CD14-positive monocyte (primary cell): Measurements from ENCODE around the gene NBAS. TPM values are rescaled to one million over a fixed set of nuclear protein-coding genes. Genes with fewer than 3 reads are reported as not detected.

Experiments used
- DNase-seq, 3 donors: peaks; one replicate each; pipeline ENCODE4 v3.0.0-alpha.2; 2011 to 2022
- H2AFZ ChIP-seq: 2 replicates; pipeline ENCODE4 v1.6.0; 2012; ENCODE audit warnings: mild to moderate bottlenecking, low read depth, low read length, inconsistent platforms; ENCODE audit not compliant: insufficient read depth, poor library complexity, severe bottlenecking
- H3K27ac ChIP-seq, 2 donors: 1 replicate in 1 of 2; 2 replicates in 1 of 2; pipeline ENCODE4 v1.5.1; 2012 to 2013; ENCODE audit warnings: low read length in 2 of 2, control low read depth in 1 of 2, inconsistent platforms in 1 of 2, low read depth in 1 of 2, mild to moderate bottlenecking in 1 of 2
- H3K27me3 ChIP-seq, 2 donors: one replicate each; pipeline versions ENCODE4 v1.6.0 to v1.6.1; 2011 to 2013; ENCODE audit warnings: low read length in 2 of 2; ENCODE audit not compliant: control insufficient read depth in 2 of 2, insufficient read depth in 2 of 2
- H3K36me3 ChIP-seq, 2 donors: replicated peaks in 1 of 2; 1 replicate in 1 of 2; 2 replicates in 1 of 2; pipeline versions ENCODE4 v1.5.1 to v1.6.1; 2012 to 2013; ENCODE audit warnings: low read length in 2 of 2, control low read depth in 1 of 2, inconsistent platforms in 1 of 2, mild to moderate bottlenecking in 1 of 2; ENCODE audit not compliant: insufficient read depth in 2 of 2, control insufficient read depth in 1 of 2
- H3K4me1 ChIP-seq, 2 donors: 1 replicate in 1 of 2; 2 replicates in 1 of 2; pipeline versions ENCODE4 v1.5.1 to v1.6.1; 2012 to 2013; ENCODE audit warnings: low read length in 2 of 2, control low read depth in 1 of 2, inconsistent platforms in 1 of 2, mild to moderate bottlenecking in 1 of 2, moderate library complexity in 1 of 2; ENCODE audit not compliant: insufficient read depth in 2 of 2, control insufficient read depth in 1 of 2
- H3K4me2 ChIP-seq: replicated peaks from 2 replicates; pipeline ENCODE3; 2012; ENCODE audit warnings: low read length, moderate library complexity, mild to moderate bottlenecking; ENCODE audit not compliant: poor library complexity, severe bottlenecking; ENCODE audit errors: extremely low read depth
- H3K4me3 ChIP-seq, 3 experiments: fragments of 200-600 bp in 1 of 3; sonication (generic) in 1 of 3; replicated peaks in 1 of 3; 1 replicate in 2 of 3; 2 replicates in 1 of 3; pipeline ENCODE4 v1.5.1; 2011 to 2013; ENCODE audit warnings: low read length in 3 of 3, mild to moderate bottlenecking in 3 of 3, control low read depth in 2 of 3, low read depth in 2 of 3, inconsistent platforms in 1 of 3, moderate library complexity in 1 of 3
- H3K79me2 ChIP-seq: 2 replicates; pipeline ENCODE4 v1.6.0; 2012; ENCODE audit warnings: mild to moderate bottlenecking, control low read depth, inconsistent platforms, low read length, moderate library complexity; ENCODE audit not compliant: insufficient read depth
- H3K9ac ChIP-seq: 2 replicates; pipeline ENCODE4 v1.6.0; 2017; ENCODE audit warnings: low read length, mild to moderate bottlenecking; ENCODE audit not compliant: insufficient read depth, poor library complexity, severe bottlenecking
- H3K9me3 ChIP-seq, 2 donors: replicated peaks in 1 of 2; 1 replicate in 1 of 2; 2 replicates in 1 of 2; pipeline versions ENCODE4 v1.5.1 to v1.6.1; 2012 to 2013; ENCODE audit warnings: low read length in 2 of 2, control low read depth in 1 of 2; ENCODE audit not compliant: control insufficient read depth in 1 of 2, insufficient read depth in 1 of 2
- H4K20me1 ChIP-seq: 2 replicates; pipeline ENCODE4 v1.6.0; 2012; ENCODE audit warnings: mild to moderate bottlenecking, low read length, control low read depth, moderate library complexity; ENCODE audit not compliant: insufficient read depth
- H3K27ac Mint-ChIP-seq, 7 donors: one replicate each; pipeline ENCODE4 v1.8.0; 2020; ENCODE audit warnings: mild to moderate bottlenecking in 7 of 7, mixed read lengths in 7 of 7, moderate library complexity in 6 of 7, inconsistent platforms in 2 of 7
- H3K27me3 Mint-ChIP-seq, 3 donors: one replicate each; pipeline ENCODE4 v1.8.0; 2021 to 2022; ENCODE audit warnings: low read depth in 3 of 3, mild to moderate bottlenecking in 3 of 3, mixed read lengths in 3 of 3, moderate library complexity in 3 of 3, inconsistent platforms in 1 of 3
- H3K36me3 Mint-ChIP-seq, 2 donors: one replicate each; pipeline ENCODE4 v1.8.0; 2020; ENCODE audit warnings: mixed read lengths in 2 of 2, inconsistent platforms in 1 of 2, mild to moderate bottlenecking in 1 of 2
- H3K4me1 Mint-ChIP-seq: one replicate; pipeline ENCODE4 v1.8.0; 2020; ENCODE audit warnings: mild to moderate bottlenecking, mixed read lengths
- H3K4me3 Mint-ChIP-seq, 2 donors: one replicate each; pipeline ENCODE4 v1.8.0; 2020; ENCODE audit warnings: mild to moderate bottlenecking in 2 of 2, mixed read lengths in 2 of 2, moderate library complexity in 1 of 2
- H3K9me3 Mint-ChIP-seq, 7 donors: one replicate each; pipeline ENCODE4 v1.8.0; 2020 to 2022; ENCODE audit warnings: mixed read lengths in 7 of 7, mild to moderate bottlenecking in 6 of 7, moderate library complexity in 6 of 7, inconsistent platforms in 2 of 7
- CTCF ChIP-seq: fragments of 200-600 bp; IDR thresholded peaks from one replicate; pipeline ENCODE4 v1.8.0; 2022; ENCODE audit warnings: antibody characterized with exemption, mild to moderate bottlenecking
- WGBS: methylation state at CpG from one replicate; pipeline ENCODE4 v1.1.5; 2013; ENCODE audit warnings: missing lambda C conversion rate; ENCODE audit not compliant: insufficient coverage; 5-methylcytosine and 5-hydroxymethylcytosine counted together
- intact Hi-C, 2 donors: fragments of 100-400 bp; cut with micrococcal nuclease; formaldehyde crosslinking; loops; one replicate each; pipeline versions ENCODE4 v1.15.0 to v1.15.1; 2023
- polyA plus RNA-seq, 3 donors: library from polyadenylated mRNA; depleted of rRNA in 1 of 3; unstranded in 2 of 3; stranded (reverse) in 1 of 3; fragments of 300-500 nt in 2 of 3; fragments of >200 nt in 1 of 3; fragmentation: Illumina TruSeq in 2 of 3; gene quantifications; 1 replicate in 2 of 3; 2 replicates in 1 of 3; pipeline ENCODE4 v1.2.3, GENCODE V29; 2012 to 2021

NBAS gene
- polyA plus RNA-seq, 3 donors, result 8.9 to 10.9 (median 8.9) TPM

GRCh38 chr2:15141211-15141610 is 419.9 kb downstream of the NBAS start:
- H3K27me3 ChIP-seq, result no peaks in the 10 kb centered on the region
- peaks cover 0 to 14% of the 10 kb centered on the region in 2 donors for H3K9me3 ChIP-seq
- intact Hi-C loops, result no loop called here
- Mint-ChIP-seq H3K4me3 (no peak overlapping the region), H3K27ac (no peak overlapping the region), H3K36me3 (no peaks in the 10 kb centered on the region), H3K9me3 (peaks cover 3 to 9% (median 7%) of the 10 kb centered on the region in 7 donors), H3K27me3 (peaks cover 0 to 7% (median 4%) of the 10 kb centered on the region in 3 donors), H3K4me1 (peaks cover 9% of the 10 kb centered on the region)
- H3K36me3 ChIP-seq, result no peaks in the 10 kb centered on the region
- no peak overlapping the region for H3K27ac ChIP-seq
- no peaks in the 10 kb centered on the region for H3K79me2 ChIP-seq
- TF ChIP-seq CTCF, result no peak
- H3K4me3 ChIP-seq, result no peak overlapping the region
- 100% methylated on average over 2 of the region's 7 CpGs for WGBS
- no peak overlapping the region for H2AFZ ChIP-seq
- no peak overlapping the region for H3K4me2 ChIP-seq
- H4K20me1 ChIP-seq, result no peaks in the 10 kb centered on the region
- DNase-seq, result no peak
- H3K4me1 ChIP-seq, result no peaks in the 10 kb centered on the region
- no peak overlapping the region for H3K9ac ChIP-seq

GRCh38 chr2:15136639-15137038 is 424.5 kb downstream of the NBAS start:
- no peaks in the 10 kb centered on the region for H3K36me3 ChIP-seq
- no peaks in the 10 kb centered on the region for H3K4me1 Mint-ChIP-seq
- no peak overlapping the region for H2AFZ ChIP-seq
- H3K36me3 Mint-ChIP-seq, result no peaks in the 10 kb centered on the region
- no peak overlapping the region for H3K4me3 Mint-ChIP-seq
- H3K79me2 ChIP-seq, result no peaks in the 10 kb centered on the region
- no peak overlapping the region for H3K4me3 ChIP-seq
- peaks cover 0 to 18% of the 10 kb centered on the region in 2 donors for H3K9me3 ChIP-seq
- no peaks in the 10 kb centered on the region for H4K20me1 ChIP-seq
- H3K27ac ChIP-seq, result no peak overlapping the region
- H3K4me2 ChIP-seq, result no peak overlapping the region
- WGBS, result no CpG with 5 or more reads among the region's 6 CpGs
- no peak for TF ChIP-seq CTCF
- intact Hi-C loops, result no loop called here
- DNase-seq, result no peak
- H3K4me1 ChIP-seq, result no peaks in the 10 kb centered on the region
- H3K27me3 ChIP-seq, result no peaks in the 10 kb centered on the region
- no peak overlapping the region for H3K27ac Mint-ChIP-seq
- H3K9ac ChIP-seq, result no peak overlapping the region
- peaks cover 10 to 19% (median 12%) of the 10 kb centered on the region in 7 donors for H3K9me3 Mint-ChIP-seq
- H3K27me3 Mint-ChIP-seq, result peaks cover 0 to 5% (median 5%) of the 10 kb centered on the region in 3 donors
